ENCODE data around the gene LRRC71. TPM values are rescaled to one million over a fixed set of nuclear protein-coding genes. Genes with fewer than 3 reads are reported as not detected.
A peak's percentile ranks its signal among the peaks of the same experiment; 100 is the strongest.

Gene LRRC71
- polyA plus RNA-seq (2013, experiment 1 of 2) = not detected
- 0.14 TPM for polyA plus RNA-seq (2013, experiment 2 of 2)

DNA sequence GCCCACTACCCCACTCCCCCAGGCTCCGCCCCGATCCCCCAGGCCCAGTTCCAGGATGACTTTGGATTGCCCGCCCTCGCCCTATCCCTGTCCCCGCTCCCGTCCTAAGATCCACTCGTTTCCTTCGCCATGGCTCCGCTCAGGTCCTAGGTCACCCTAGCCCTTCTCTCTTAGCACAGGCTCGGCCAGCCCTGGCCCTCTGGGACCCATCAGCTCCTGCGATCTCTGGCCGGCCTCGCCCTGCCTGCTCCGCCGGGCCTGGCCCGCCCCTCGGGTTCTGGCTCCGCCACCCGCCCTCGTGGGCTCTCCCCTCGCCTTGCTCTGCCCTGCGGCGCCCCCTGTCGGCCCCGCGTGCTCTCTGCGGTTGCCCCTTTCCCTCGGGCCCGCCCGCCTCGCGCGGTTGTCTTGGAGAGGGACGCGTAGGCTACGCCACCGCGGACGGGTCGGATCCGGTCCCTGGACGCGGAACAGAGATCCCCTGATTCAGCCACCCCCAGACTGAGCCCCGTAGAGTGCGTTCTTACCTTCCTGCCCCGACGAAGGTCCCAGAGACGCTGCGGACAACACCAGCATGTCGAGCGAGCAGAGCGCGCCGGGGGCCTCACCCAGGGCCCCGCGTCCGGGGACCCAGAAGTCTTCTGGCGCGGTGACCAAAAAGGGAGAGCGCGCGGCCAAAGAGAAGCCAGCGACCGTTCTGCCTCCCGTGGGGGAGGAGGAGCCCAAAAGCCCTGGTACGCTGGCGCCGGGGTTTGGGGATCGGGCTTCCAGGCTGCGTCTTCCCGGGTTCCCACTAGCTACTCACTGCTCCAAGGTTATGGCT, at the start of gene LRRC71:
Gene LRRC71, plus strand, starts transcription at position 400 of the 820 bp plus-strand sequence. Its CDS starts 172 bp downstream, at position 572.
- Histone ChIP-seq H2BK120ac (ENCODE audit: low read depth, low read length) (no peak within 1 kb of the TSS), H3K27me3 (ENCODE audit: insufficient read depth, low read length, poor library complexity) (peaks cover 42% of the 10 kb centered on the region), H2BK15ac (replicated peaks; ENCODE audit: low read depth) (no peak within 1 kb of the TSS), H3K4me3 (ENCODE audit: low read length) (peak within 1 kb of the TSS; percentile 36), H3K4ac (ENCODE audit: low read depth, low read length) (no peak within 1 kb of the TSS), H2BK5ac (ENCODE audit: low read length) (no peak within 1 kb of the TSS), H3K79me2 (ENCODE audit: control insufficient read depth, insufficient read depth, low read length) (no peaks in the 10 kb centered on the region), H3K18ac (ENCODE audit: low read length) (no peak within 1 kb of the TSS), H4K5ac (ENCODE audit: low read length) (no peak within 1 kb of the TSS), H3K4me1 (ENCODE audit: control insufficient read depth, low read depth, low read length) (no peaks in the 10 kb centered on the region), H3K27ac (ENCODE audit: low read depth, low read length) (no peak within 1 kb of the TSS), H3K36me3 (ENCODE audit: control insufficient read depth, insufficient read depth, low read length) (no peaks in the 10 kb centered on the region), H3K23ac (ENCODE audit: low read length) (peak within 1 kb of the TSS; percentile 76), H3K56ac (ENCODE audit: low read length) (peak within 1 kb of the TSS; percentile 92), H2AK5ac (ENCODE audit: low read length) (no peak within 1 kb of the TSS), H3K4me2 (ENCODE audit: low read length) (peak within 1 kb of the TSS; percentile 78), H3K79me1 (ENCODE audit: low read length) (no peaks in the 10 kb centered on the region), H4K8ac (ENCODE audit: low read depth, low read length) (no peak within 1 kb of the TSS), H3K9ac (ENCODE audit: low read length) (peak within 1 kb of the TSS; percentile 71)
- WGBS (ENCODE audit: extremely low coverage, insufficient coverage, low lambda C conversion rate) = no CpG with 5 or more reads among the region's 71 CpGs
- peak; percentile 87 for DNase-seq

DNA sequence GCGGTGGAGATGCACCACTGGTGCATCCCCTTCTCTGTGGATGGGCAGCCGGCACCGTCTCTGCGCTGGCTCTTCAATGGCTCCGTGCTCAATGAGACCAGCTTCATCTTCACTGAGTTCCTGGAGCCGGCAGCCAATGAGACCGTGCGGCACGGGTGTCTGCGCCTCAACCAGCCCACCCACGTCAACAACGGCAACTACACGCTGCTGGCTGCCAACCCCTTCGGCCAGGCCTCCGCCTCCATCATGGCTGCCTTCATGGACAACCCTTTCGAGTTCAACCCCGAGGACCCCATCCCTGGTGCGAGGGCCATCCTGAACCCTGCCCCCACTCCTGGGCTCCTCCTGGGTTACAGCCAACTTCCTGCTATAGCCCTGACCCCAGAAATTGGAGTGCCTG, 46.8 kb upstream of the LRRC71 start:
- Histone ChIP-seq H3K18ac (ENCODE audit: low read length) (no peak overlapping the region), H3K4me1 (ENCODE audit: control insufficient read depth, low read depth, low read length) (no peaks in the 10 kb centered on the region), H4K5ac (ENCODE audit: low read length) (no peak overlapping the region), H3K4me3 (ENCODE audit: low read length) (no peak overlapping the region), H3K27me3 (ENCODE audit: insufficient read depth, low read length, poor library complexity) (no peaks in the 10 kb centered on the region), H2BK15ac (replicated peaks; ENCODE audit: low read depth) (no peak overlapping the region), H2BK120ac (ENCODE audit: low read depth, low read length) (no peak overlapping the region), H3K23ac (ENCODE audit: low read length) (no peak overlapping the region), H3K9ac (ENCODE audit: low read length) (no peak overlapping the region), H3K4ac (ENCODE audit: low read depth, low read length) (no peak overlapping the region), H3K36me3 (ENCODE audit: control insufficient read depth, insufficient read depth, low read length) (no peaks in the 10 kb centered on the region), H3K79me1 (ENCODE audit: low read length) (no peaks in the 10 kb centered on the region), H3K56ac (ENCODE audit: low read length) (no peak overlapping the region), H3K27ac (ENCODE audit: low read depth, low read length) (no peak overlapping the region), H4K8ac (ENCODE audit: low read depth, low read length) (no peak overlapping the region), H2BK5ac (ENCODE audit: low read length) (no peak overlapping the region), H2AK5ac (ENCODE audit: low read length) (no peak overlapping the region), H3K4me2 (ENCODE audit: low read length) (no peak overlapping the region), H3K79me2 (ENCODE audit: control insufficient read depth, insufficient read depth, low read length) (no peaks in the 10 kb centered on the region)
- DNase-seq = no peak
- no CpG with 5 or more reads among the region's 18 CpGs for WGBS (ENCODE audit: extremely low coverage, insufficient coverage, low lambda C conversion rate)

GRCh38 chr1:156874142-156874541, 46.3 kb upstream of the LRRC71 start:
- no peak overlapping the region for H2BK5ac ChIP-seq (ENCODE audit: low read length)
- no peak overlapping the region for H3K9ac ChIP-seq (ENCODE audit: low read length)
- no peak overlapping the region for H3K4me2 ChIP-seq (ENCODE audit: low read length)
- H3K27me3 ChIP-seq (ENCODE audit: insufficient read depth, low read length, poor library complexity) = no peaks in the 10 kb centered on the region
- no peak overlapping the region for H2AK5ac ChIP-seq (ENCODE audit: low read length)
- no peak overlapping the region for H3K23ac ChIP-seq (ENCODE audit: low read length)
- no peak overlapping the region for H3K4me3 ChIP-seq (ENCODE audit: low read length)
- H3K79me1 ChIP-seq (ENCODE audit: low read length) = no peaks in the 10 kb centered on the region
- H3K18ac ChIP-seq (ENCODE audit: low read length) = no peak overlapping the region
- no peak overlapping the region for H3K4ac ChIP-seq (ENCODE audit: low read depth, low read length)
- H4K5ac ChIP-seq (ENCODE audit: low read length) = no peak overlapping the region
- WGBS (ENCODE audit: extremely low coverage, insufficient coverage, low lambda C conversion rate) = no CpG with 5 or more reads among the region's 5 CpGs
- H2BK120ac ChIP-seq (ENCODE audit: low read depth, low read length) = no peak overlapping the region
- no peaks in the 10 kb centered on the region for H3K79me2 ChIP-seq (ENCODE audit: control insufficient read depth, insufficient read depth, low read length)
- no peak overlapping the region for H4K8ac ChIP-seq (ENCODE audit: low read depth, low read length)
- no peak for DNase-seq
- no peak overlapping the region for H3K56ac ChIP-seq (ENCODE audit: low read length)
- no peaks in the 10 kb centered on the region for H3K4me1 ChIP-seq (ENCODE audit: control insufficient read depth, low read depth, low read length)
- no peak overlapping the region for H2BK15ac ChIP-seq (replicated peaks; ENCODE audit: low read depth)
- no peak overlapping the region for H3K27ac ChIP-seq (ENCODE audit: low read depth, low read length)
- no peaks in the 10 kb centered on the region for H3K36me3 ChIP-seq (ENCODE audit: control insufficient read depth, insufficient read depth, low read length)

DNA sequence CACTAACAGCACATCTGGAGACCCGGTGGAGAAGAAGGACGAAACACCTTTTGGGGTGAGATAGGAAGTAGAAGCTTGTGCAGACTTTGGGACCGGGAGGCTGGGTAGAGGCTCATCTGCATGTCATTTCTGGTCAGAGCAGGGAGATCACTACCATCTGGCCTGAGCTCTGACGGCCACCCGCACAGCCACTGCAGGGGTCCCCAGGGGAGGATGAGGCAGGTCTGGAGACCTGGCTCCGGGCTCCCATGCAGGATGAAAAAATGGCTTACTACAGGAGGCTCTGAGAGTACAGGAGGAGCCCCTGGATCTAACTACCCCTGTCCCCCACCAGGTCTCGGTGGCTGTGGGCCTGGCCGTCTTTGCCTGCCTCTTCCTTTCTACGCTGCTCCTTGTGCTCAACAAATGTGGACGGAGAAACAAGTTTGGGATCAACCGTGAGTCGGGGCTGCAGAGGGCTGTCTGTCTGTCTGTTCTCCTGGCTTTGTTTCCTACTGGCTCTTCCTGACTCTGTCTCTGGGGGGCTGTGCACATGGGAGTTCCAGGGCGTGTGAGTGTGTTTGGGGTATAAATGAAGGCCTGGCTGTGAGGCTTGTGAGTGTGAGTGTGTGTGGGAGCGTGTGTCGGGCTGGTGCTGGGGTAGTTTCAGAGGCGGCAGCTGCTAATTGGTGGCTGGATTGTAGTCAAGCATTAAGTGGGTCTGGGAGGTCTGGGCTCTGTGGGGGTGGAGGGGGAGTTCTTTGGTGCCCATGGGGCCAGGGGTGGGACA, 45.7 kb upstream of the LRRC71 start:
- no CpG with 5 or more reads among the region's 16 CpGs for WGBS (ENCODE audit: extremely low coverage, insufficient coverage, low lambda C conversion rate)
- Histone ChIP-seq H3K18ac (ENCODE audit: low read length) (no peak overlapping the region), H3K36me3 (ENCODE audit: control insufficient read depth, insufficient read depth, low read length) (no peaks in the 10 kb centered on the region), H3K23ac (ENCODE audit: low read length) (no peak overlapping the region), H3K79me2 (ENCODE audit: control insufficient read depth, insufficient read depth, low read length) (no peaks in the 10 kb centered on the region), H3K4ac (ENCODE audit: low read depth, low read length) (no peak overlapping the region), H3K27ac (ENCODE audit: low read depth, low read length) (no peak overlapping the region), H2BK120ac (ENCODE audit: low read depth, low read length) (no peak overlapping the region), H3K4me2 (ENCODE audit: low read length) (no peak overlapping the region), H3K56ac (ENCODE audit: low read length) (no peak overlapping the region), H3K27me3 (ENCODE audit: insufficient read depth, low read length, poor library complexity) (no peaks in the 10 kb centered on the region), H4K5ac (ENCODE audit: low read length) (no peak overlapping the region), H3K4me1 (ENCODE audit: control insufficient read depth, low read depth, low read length) (no peaks in the 10 kb centered on the region), H3K4me3 (ENCODE audit: low read length) (no peak overlapping the region), H2AK5ac (ENCODE audit: low read length) (no peak overlapping the region), H4K8ac (ENCODE audit: low read depth, low read length) (no peak overlapping the region), H3K9ac (ENCODE audit: low read length) (no peak overlapping the region), H2BK15ac (replicated peaks; ENCODE audit: low read depth) (no peak overlapping the region), H3K79me1 (ENCODE audit: low read length) (no peaks in the 10 kb centered on the region), H2BK5ac (ENCODE audit: low read length) (no peak overlapping the region)
- DNase-seq = no peak

- Histone ChIP-seq H4K8ac (ENCODE audit: low read depth, low read length) (no peak overlapping the region), H3K27ac (ENCODE audit: low read depth, low read length) (no peak overlapping the region), H2BK120ac (ENCODE audit: low read depth, low read length) (no peak overlapping the region), H3K27me3 (ENCODE audit: insufficient read depth, low read length, poor library complexity) (no peaks in the 10 kb centered on the region), H3K4me1 (ENCODE audit: control insufficient read depth, low read depth, low read length) (no peaks in the 10 kb centered on the region), H3K79me1 (ENCODE audit: low read length) (no peaks in the 10 kb centered on the region), H3K56ac (ENCODE audit: low read length) (no peak overlapping the region), H2BK5ac (ENCODE audit: low read length) (no peak overlapping the region), H3K4ac (ENCODE audit: low read depth, low read length) (no peak overlapping the region), H3K4me2 (ENCODE audit: low read length) (no peak overlapping the region), H3K79me2 (ENCODE audit: control insufficient read depth, insufficient read depth, low read length) (no peaks in the 10 kb centered on the region), H3K36me3 (ENCODE audit: control insufficient read depth, insufficient read depth, low read length) (no peaks in the 10 kb centered on the region), H2AK5ac (ENCODE audit: low read length) (no peak overlapping the region), H3K23ac (ENCODE audit: low read length) (no peak overlapping the region), H2BK15ac (replicated peaks; ENCODE audit: low read depth) (no peak overlapping the region), H4K5ac (ENCODE audit: low read length) (no peak overlapping the region), H3K4me3 (ENCODE audit: low read length) (no peak overlapping the region), H3K9ac (ENCODE audit: low read length) (no peak overlapping the region), H3K18ac (ENCODE audit: low read length) (no peak overlapping the region)
- WGBS (ENCODE audit: extremely low coverage, insufficient coverage, low lambda C conversion rate) = no CpG with 5 or more reads among the region's 5 CpGs
- DNase-seq = no peak
These were observed 45.2 kb upstream of the LRRC71 start for GRCh38 chr1:156875341-156875615.

All from mesendoderm (in vitro differentiated cells).